ENCODE data around the gene ARNT2. TPM values are rescaled to one million over a fixed set of nuclear protein-coding genes. Genes with fewer than 3 reads are reported as not detected.

The ARNT2 gene
- total RNA-seq, 1 experiment from 2014 or later = 7.0 TPM

- Mint-ChIP-seq H3K9me3 (no peaks in the 10 kb centered on the region), H3K36me3 (no peaks in the 10 kb centered on the region), H3K27ac (no peak overlapping the region), H3K27me3 (ENCODE audit: low read depth) (no peaks in the 10 kb centered on the region), H3K4me3 (no peak overlapping the region), H3K4me1 (no peaks in the 10 kb centered on the region)
- ChIA-PET POLR2A (no interaction called here), CTCF (interaction anchor here (1.4 kb wide), 1 partner anchor 29 kb away, joined by 3 read pairs; no protein-coding TSS in a partner anchor)
- ATAC-seq (no peak), DNase-seq (ENCODE audit: low spot score) (no peak)
- TF ChIP-seq NR2C2 (CRISPR knock-in tag; IDR thresholded peaks at IDR 0.05) (no peak), CBFB (CRISPR knock-in tag; IDR thresholded peaks at IDR 0.05; ENCODE audit: low read depth) (no peak), GABPB1 (CRISPR knock-in tag; IDR thresholded peaks at IDR 0.05) (no peak), ZNF281 (CRISPR knock-in tag; IDR thresholded peaks at IDR 0.05) (no peak), RORB (CRISPR knock-in tag; IDR thresholded peaks at IDR 0.05) (no peak), CREM (CRISPR knock-in tag; IDR thresholded peaks at IDR 0.05) (no peak)
Observed at GRCh38 chr15:80630981-80631380, 226.8 kb downstream of the ARNT2 start.

- POLR2A ChIA-PET = no interaction called here
- no peak overlapping the region for H3K27ac Mint-ChIP-seq
- peaks cover 4% of the 10 kb centered on the region; the same call in 1 of the 2 replicates for H3K9me3 Mint-ChIP-seq
- no peak overlapping the region for H3K4me3 Mint-ChIP-seq
- TF ChIP-seq NR2C2 (CRISPR knock-in tag; IDR thresholded peaks at IDR 0.05) (no peak), TP53 (CRISPR knock-in tag; IDR thresholded peaks at IDR 0.05) (no peak), NFYB (CRISPR knock-in tag; conservative IDR thresholded peaks at IDR 0.05; ENCODE audit: low read depth) (no peak), AR (CRISPR knock-in tag; IDR thresholded peaks at IDR 0.05) (no peak), NR3C1 (CRISPR knock-in tag; conservative IDR thresholded peaks at IDR 0.05; ENCODE audit: low read depth) (no peak), E2F1 (CRISPR knock-in tag; IDR thresholded peaks at IDR 0.05) (no peak), RELA (CRISPR knock-in tag; IDR thresholded peaks at IDR 0.05; ENCODE audit: borderline replicate concordance) (no peak), USF1 (CRISPR knock-in tag; IDR thresholded peaks at IDR 0.05) (no peak), TCF7 (CRISPR knock-in tag; IDR thresholded peaks at IDR 0.05; ENCODE audit: low read depth) (no peak)
- no peaks in the 10 kb centered on the region for H3K4me1 Mint-ChIP-seq
- CTCF ChIA-PET = no interaction called here
- H3K36me3 Mint-ChIP-seq = no peaks in the 10 kb centered on the region
- ATAC-seq (no peak), DNase-seq (ENCODE audit: low spot score) (no peak)
- H3K27me3 Mint-ChIP-seq (ENCODE audit: low read depth) = no peaks in the 10 kb centered on the region
Observed at GRCh38 chr15:80633221-80633620, 229.0 kb downstream of the ARNT2 start.

- no peak overlapping the region for H3K4me3 Mint-ChIP-seq
- DNase-seq (ENCODE audit: low spot score) = no peak
- no peak for TF ChIP-seq SMAD3 (CRISPR knock-in tag; IDR thresholded peaks at IDR 0.05; ENCODE audit: borderline replicate concordance)
- no peak for TF ChIP-seq MYBL2 (CRISPR knock-in tag; IDR thresholded peaks at IDR 0.05)
- TF ChIP-seq ZNF512 (CRISPR knock-in tag; IDR thresholded peaks at IDR 0.05; ENCODE audit: borderline replicate concordance) = no peak
- TF ChIP-seq MLX (CRISPR knock-in tag; IDR thresholded peaks at IDR 0.05) = no peak
- no peak for TF ChIP-seq ZNF219 (CRISPR knock-in tag; IDR thresholded peaks at IDR 0.05; ENCODE audit: borderline replicate concordance)
- no peak for TF ChIP-seq ZNF232 (CRISPR knock-in tag; IDR thresholded peaks at IDR 0.05)
- no peak for TF ChIP-seq AR (CRISPR knock-in tag; IDR thresholded peaks at IDR 0.05)
Observed at GRCh38 chr15:80635953-80636352, 231.8 kb downstream of the ARNT2 start.

More at GRCh38 chr15:80635953-80636352, 231.8 kb downstream of the ARNT2 start:
- no peaks in the 10 kb centered on the region for H3K4me1 Mint-ChIP-seq
- no peak overlapping the region for H3K27ac Mint-ChIP-seq
- peaks cover 14% of the 10 kb centered on the region for H3K9me3 Mint-ChIP-seq
- ATAC-seq = no peak
- H3K27me3 Mint-ChIP-seq (ENCODE audit: low read depth) = peaks cover 2% of the 10 kb centered on the region; the same call in 1 of the 2 replicates
- ChIA-PET CTCF (interaction anchor here (0.9 to 2.5 kb wide), 7 partner anchors 24 to 463 kb away, joined by 3 to 17 read pairs (median 5); partner anchors contain the start of gene CEMIP), POLR2A (no interaction called here)
- peaks cover 8% of the 10 kb centered on the region for H3K36me3 Mint-ChIP-seq
